GM12874 (cell line): ENCODE results near the gene TTLL11.

ENCODE experiments used
- TF ChIP-seq, protein P1 (sequence below): IDR thresholded peaks from 2 replicates; pipeline ENCODE4 v1.5.1; 2011; ENCODE audit warnings: low read depth, mild to moderate bottlenecking, control low read depth, low read length, moderate library complexity; ENCODE audit not compliant: insufficient read depth

TTLL11 gene

DNA sequence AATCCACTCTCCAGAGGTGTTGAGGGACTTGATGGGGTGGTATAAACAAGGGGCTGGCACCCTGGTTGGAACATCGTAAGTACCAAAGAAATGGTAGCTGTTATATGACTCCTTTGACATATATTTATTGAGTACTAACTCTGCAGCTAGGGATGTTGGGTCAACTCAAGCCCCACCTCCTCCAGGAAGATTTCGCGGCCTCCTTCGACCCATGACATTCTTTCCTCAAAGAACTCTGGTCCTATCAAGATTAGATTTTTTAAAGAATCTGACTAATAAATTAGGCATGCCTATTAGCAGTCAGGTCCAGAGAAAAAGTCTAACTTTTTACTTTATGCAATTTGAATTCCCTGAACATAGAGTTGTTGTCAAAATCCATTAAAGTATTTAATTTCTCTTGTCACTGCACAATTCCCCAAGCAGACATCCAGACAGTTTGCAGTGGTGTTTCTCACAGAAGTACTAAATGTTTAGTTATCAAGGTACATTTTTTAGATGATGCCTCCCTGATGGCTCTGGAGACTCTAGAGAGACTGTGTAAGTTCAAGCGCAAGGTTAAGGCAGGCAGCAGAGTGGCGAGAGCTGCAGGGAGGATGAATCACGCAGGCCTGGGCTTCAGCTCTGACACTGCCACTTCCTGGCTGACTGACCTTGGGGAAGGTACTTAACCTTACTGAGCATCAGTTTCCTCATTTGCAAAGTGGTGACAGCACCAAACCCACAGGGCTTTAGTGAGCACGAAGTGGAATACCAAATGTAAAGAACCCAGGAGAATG is 209.6 kb downstream of the TTLL11 start:
- TF ChIP-seq, protein P1, sequence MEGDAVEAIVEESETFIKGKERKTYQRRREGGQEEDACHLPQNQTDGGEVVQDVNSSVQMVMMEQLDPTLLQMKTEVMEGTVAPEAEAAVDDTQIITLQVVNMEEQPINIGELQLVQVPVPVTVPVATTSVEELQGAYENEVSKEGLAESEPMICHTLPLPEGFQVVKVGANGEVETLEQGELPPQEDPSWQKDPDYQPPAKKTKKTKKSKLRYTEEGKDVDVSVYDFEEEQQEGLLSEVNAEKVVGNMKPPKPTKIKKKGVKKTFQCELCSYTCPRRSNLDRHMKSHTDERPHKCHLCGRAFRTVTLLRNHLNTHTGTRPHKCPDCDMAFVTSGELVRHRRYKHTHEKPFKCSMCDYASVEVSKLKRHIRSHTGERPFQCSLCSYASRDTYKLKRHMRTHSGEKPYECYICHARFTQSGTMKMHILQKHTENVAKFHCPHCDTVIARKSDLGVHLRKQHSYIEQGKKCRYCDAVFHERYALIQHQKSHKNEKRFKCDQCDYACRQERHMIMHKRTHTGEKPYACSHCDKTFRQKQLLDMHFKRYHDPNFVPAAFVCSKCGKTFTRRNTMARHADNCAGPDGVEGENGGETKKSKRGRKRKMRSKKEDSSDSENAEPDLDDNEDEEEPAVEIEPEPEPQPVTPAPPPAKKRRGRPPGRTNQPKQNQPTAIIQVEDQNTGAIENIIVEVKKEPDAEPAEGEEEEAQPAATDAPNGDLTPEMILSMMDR = no peak

DNA sequence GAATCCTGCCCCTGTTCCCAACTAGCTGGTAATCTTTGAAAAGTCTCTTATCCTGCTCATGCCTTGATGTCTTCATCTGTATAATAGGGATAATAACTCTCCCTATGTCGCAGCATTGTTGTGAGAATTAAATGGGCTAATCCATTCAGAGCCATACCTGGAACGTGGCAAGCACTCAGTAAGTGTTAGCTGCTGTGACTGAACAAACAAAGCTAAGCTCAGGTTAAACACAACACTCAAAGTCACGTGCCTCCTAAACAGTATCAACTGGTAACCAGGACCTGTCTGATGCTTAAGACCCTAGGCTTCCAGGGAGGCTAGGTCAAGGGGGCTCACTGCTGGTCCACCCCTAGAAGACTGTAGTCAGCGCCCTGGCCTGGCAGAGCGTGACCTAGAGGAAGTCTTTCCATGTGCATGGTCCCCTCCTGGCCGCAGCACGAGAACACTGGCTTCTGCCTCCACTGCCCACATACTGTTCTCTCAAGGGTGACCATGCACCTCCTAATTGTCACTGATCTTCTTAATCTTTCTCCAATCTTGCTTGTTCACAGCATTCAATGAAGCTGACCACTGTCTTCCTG is 211.1 kb downstream of the TTLL11 start:
- TF ChIP-seq, protein P1 = no peak

DNA sequence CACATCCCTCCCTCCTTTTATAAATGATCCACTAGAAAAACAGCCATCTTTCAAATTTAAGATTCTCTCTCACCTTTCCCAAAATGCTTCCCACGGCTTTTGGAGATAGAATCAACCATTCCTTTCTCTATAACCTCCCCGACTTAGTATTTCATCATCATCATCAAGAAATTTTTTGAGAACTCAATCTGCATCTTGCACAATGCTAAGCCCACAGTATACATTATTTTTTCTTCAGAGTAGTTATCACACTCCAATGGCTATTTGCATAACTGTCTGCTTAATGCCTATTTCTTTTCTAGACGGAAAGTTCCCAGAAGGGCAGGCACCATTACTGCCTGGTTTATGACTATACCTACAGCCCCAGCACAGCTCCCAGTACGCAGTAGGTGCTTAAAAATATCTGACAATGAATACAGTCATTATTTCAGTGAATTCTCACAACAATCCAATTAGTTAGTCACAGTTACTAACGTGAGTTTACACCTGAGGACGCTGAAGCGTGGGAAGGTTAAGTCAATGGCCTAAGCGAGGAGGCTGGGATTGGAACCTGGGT is 212.7 kb downstream of the TTLL11 start:
- TF ChIP-seq, protein P1 = no peak

DNA sequence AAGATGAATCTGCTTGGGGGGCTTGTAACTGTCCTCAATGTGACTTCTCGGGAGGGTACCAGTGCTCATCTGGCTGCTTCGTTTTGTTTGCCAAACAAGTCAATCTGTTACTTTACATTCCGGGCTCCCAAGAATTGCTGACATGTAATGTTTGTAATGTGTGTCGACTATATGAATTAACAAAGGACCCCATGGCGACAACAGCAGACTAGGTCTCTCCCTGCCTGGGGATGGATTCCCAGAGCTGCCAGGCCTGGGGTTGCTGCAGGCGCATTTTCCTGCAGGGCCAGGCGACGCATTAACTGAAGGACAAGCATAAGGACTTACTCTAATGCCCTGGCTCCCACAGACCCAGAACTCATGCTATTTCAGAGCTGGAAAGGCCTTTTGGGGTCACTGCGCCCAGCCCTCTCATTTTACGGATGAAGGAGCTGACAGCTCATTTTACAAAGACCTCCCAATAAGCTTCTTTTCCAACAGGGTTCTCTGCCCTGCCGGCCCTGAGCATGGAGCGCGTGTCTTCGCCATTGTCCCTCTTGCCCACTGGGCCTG is 214.8 kb downstream of the TTLL11 start:
- TF ChIP-seq, protein P1 = no peak

DNA sequence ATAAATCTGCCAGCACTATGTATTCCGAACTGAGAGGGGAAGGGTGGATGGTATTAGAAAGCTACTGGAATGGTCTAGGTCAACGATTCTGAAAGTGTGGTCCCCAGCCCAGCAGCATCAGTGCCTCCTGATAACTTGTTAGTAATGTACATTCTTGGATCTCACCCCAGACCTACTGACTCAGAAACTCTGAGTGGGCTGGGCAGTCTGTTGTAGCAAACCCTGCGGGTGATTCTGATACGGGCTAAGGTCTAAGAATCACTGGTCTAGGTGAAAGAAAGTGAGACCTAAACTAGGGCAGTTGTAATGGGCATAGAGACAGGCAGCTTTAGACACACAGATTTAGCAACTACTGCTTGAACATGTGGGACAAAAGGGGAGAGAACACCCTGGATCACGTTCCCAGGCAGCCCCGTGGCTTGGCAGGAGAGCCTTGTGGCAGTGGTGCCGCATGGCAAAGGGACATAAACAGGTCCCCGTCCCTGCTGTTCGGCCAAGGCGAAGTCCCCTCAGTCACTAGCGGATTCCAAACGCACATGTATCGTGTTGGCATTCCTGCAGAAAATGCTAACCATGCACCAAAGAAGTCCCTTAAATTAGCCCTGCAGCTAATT is 216.3 kb downstream of the TTLL11 start:
- TF ChIP-seq, protein P1 = no peak

DNA sequence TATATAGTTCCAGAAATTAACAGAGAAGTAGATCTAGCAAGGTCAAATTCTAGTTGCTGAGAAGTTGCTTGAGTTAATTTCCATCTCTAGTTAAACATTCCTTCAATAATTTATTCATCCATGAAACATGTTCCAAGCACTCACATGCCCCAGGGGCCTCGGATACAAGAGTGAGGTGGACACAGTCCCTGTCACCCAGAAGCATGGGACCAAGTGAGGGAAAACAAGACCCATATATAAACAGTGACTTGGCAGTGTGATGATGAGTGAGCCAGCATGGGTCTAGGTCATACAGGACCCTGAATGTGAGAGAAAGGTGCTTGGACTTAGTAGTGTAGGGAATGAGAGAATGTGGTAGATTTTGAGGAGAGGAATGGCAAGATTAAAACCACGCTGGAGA is 216.9 kb downstream of the TTLL11 start:
- TF ChIP-seq, protein P1 = no peak

DNA sequence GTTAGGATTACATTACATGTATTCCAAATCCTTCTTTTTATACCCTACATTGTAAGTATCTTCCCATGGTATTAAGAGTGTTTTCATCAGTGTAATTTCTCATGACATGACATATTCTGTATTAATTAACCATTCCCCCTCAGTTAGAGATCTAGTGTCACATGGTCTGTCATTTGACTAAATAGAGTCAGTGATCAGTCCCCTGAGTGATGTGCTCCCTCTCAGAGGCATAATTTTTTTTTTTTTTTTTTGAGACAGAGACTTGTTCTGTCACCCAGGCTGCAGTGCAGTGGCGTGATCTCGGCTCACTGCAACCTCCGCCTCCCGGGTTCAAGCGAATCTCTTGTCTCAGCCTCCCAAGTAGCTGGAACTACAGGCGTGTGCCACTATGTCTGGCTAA is 218.6 kb downstream of the TTLL11 start:
- TF ChIP-seq, protein P1 = no peak
